Endodermal cell (in vitro differentiated cells): Measurements from ENCODE around the gene GNPNAT1. TPM values are rescaled to one million over a fixed set of nuclear protein-coding genes. Genes with fewer than 3 reads are reported as not detected.
A peak's percentile ranks its signal among the peaks of the same experiment; 100 is the strongest.

ENCODE experiments used
- DNase-seq: peaks from one replicate; pipeline ENCODE4 v3.0.0-alpha.2; 2017
- H3K27ac ChIP-seq: 2 replicates; pipeline ENCODE4 v1.5.1; 2013; ENCODE audit warnings: mild to moderate bottlenecking, low read depth, low read length, moderate library complexity
- H3K27me3 ChIP-seq: 2 replicates; pipeline ENCODE4 v1.6.1; 2013; ENCODE audit warnings: mild to moderate bottlenecking, low read length, moderate library complexity; ENCODE audit not compliant: insufficient read depth, control insufficient read depth, poor library complexity, severe bottlenecking
- H3K36me3 ChIP-seq: 2 replicates; pipeline ENCODE4 v1.7.0; 2013; ENCODE audit warnings: mild to moderate bottlenecking, low read length, moderate library complexity; ENCODE audit not compliant: control insufficient read depth, insufficient read depth
- H3K4me1 ChIP-seq: one replicate; pipeline ENCODE4 v1.7.0; 2013; ENCODE audit warnings: low read length; ENCODE audit not compliant: control insufficient read depth, insufficient read depth
- H3K4me3 ChIP-seq: 2 replicates; pipeline ENCODE4 v1.5.1; 2013; ENCODE audit warnings: mild to moderate bottlenecking, low read length, moderate library complexity
- H3K9ac ChIP-seq: 2 replicates; pipeline ENCODE4 v1.6.1; 2013; ENCODE audit warnings: mild to moderate bottlenecking, low read length, moderate library complexity; ENCODE audit not compliant: poor library complexity, severe bottlenecking; ENCODE audit errors: extremely low read depth
- H3K9me3 ChIP-seq: 2 replicates; pipeline ENCODE4 v1.6.1; 2013; ENCODE audit warnings: mild to moderate bottlenecking, low read length, moderate library complexity; ENCODE audit not compliant: control insufficient read depth
- H3K27ac Mint-ChIP-seq: 2 replicates; pipeline ENCODE4 v1.8.0; 2020; ENCODE audit warnings: mixed read lengths
- H3K27me3 Mint-ChIP-seq: 2 replicates; pipeline ENCODE4 v1.8.0; 2021; ENCODE audit warnings: mild to moderate bottlenecking, mixed read lengths; ENCODE audit not compliant: insufficient read depth
- H3K36me3 Mint-ChIP-seq: 2 replicates; pipeline ENCODE4 v1.8.0; 2020; ENCODE audit warnings: low read depth, mixed read lengths
- H3K4me1 Mint-ChIP-seq: 2 replicates; pipeline ENCODE4 v1.8.0; 2020; ENCODE audit warnings: mixed read lengths
- H3K4me3 Mint-ChIP-seq: 2 replicates; pipeline ENCODE4 v1.8.0; 2020; ENCODE audit warnings: mild to moderate bottlenecking, moderate library complexity, mixed read lengths
- H3K9me3 Mint-ChIP-seq: 2 replicates; pipeline ENCODE4 v1.8.0; 2020; ENCODE audit warnings: mild to moderate bottlenecking, mixed read lengths
- CTCF ChIP-seq: fragments of 200-600 bp; sonication (generic); conservative IDR thresholded peaks from 2 replicates; pipeline ENCODE4 v1.5.0; 2021; ENCODE audit warnings: antibody characterized with exemption, mild to moderate bottlenecking
- WGBS, 2 experiments: methylation state at CpG; one replicate each; pipeline versions ENCODE4 v1.1.5 to v1.1.7; 2013; ENCODE audit warnings: missing lambda C conversion rate in 2 of 2, mixed read lengths in 1 of 2; ENCODE audit not compliant: insufficient coverage in 1 of 2, insufficient read length in 1 of 2; 5-methylcytosine and 5-hydroxymethylcytosine counted together
- total RNA-seq, 2 donors: library from RNA; stranded (reverse); fragmentation: NEBNext Ultra II Directional in 1 of 2; extraction: Animal tissue kit (Norgen Biotek cat#: 25700) in 1 of 2; gene quantifications; 2 replicates in 1 of 2; 3 replicates in 1 of 2; pipeline ENCODE4 v1.2.1, GENCODE V29; 2021

The GNPNAT1 gene
- total RNA-seq, 2 donors from 2014 or later = 68.4 to 78.2 TPM

GRCh38 chr14:52836063-52836462, 44.7 kb upstream of the GNPNAT1 start:
- Histone ChIP-seq H3K4me1 (peaks cover 26% of the 10 kb centered on the region), H3K4me3 (no peak overlapping the region), H3K9ac (no peak overlapping the region), H3K27me3 (no peaks in the 10 kb centered on the region), H3K36me3 (no peaks in the 10 kb centered on the region), H3K27ac (no peak overlapping the region), H3K9me3 (no peaks in the 10 kb centered on the region)
- no peak for DNase-seq
- Mint-ChIP-seq H3K36me3 (no peaks in the 10 kb centered on the region), H3K4me1 (peaks cover 45% of the 10 kb centered on the region), H3K27me3 (no peaks in the 10 kb centered on the region), H3K27ac (no peak overlapping the region), H3K4me3 (no peak overlapping the region), H3K9me3 (peaks cover 3% of the 10 kb centered on the region)
- 93 to 97% methylated on average over 9 of the region's 9 CpGs for WGBS, 2 experiments
- no peak for TF ChIP-seq CTCF

- peaks cover 24% of the 10 kb centered on the region for H3K4me1 ChIP-seq
- Mint-ChIP-seq H3K9me3 (peaks cover 3% of the 10 kb centered on the region), H3K27ac (peak overlapping the region; percentile 95), H3K4me1 (peaks cover 46% of the 10 kb centered on the region), H3K4me3 (peak overlapping the region; percentile 41), H3K27me3 (no peaks in the 10 kb centered on the region), H3K36me3 (no peaks in the 10 kb centered on the region)
- no peaks in the 10 kb centered on the region for H3K9me3 ChIP-seq
- no peak overlapping the region for H3K4me3 ChIP-seq
- H3K9ac ChIP-seq = no peak overlapping the region
- DNase-seq = peak; percentile 71
- no peaks in the 10 kb centered on the region for H3K27me3 ChIP-seq
- no peak overlapping the region for H3K27ac ChIP-seq
- peak; percentile 25 for TF ChIP-seq CTCF
- WGBS, 2 experiments = 72 to 81% methylated on average over 9 to 11 of the region's 12 CpGs
- H3K36me3 ChIP-seq = no peaks in the 10 kb centered on the region
These were observed 43.9 kb upstream of the GNPNAT1 start for GRCh38 chr14:52835122-52835903.

- Histone ChIP-seq H3K4me1 (peaks cover 28% of the 10 kb centered on the region), H3K27me3 (no peaks in the 10 kb centered on the region), H3K4me3 (no peak overlapping the region), H3K9me3 (no peaks in the 10 kb centered on the region), H3K36me3 (no peaks in the 10 kb centered on the region), H3K27ac (no peak overlapping the region), H3K9ac (no peak overlapping the region)
- no peak for DNase-seq
- peak overlapping the region; percentile 48 for H3K27ac Mint-ChIP-seq
- WGBS, 2 experiments = 86 to 100% methylated on average over 1 of the region's 1 CpG
- TF ChIP-seq CTCF = no peak
- H3K27me3 Mint-ChIP-seq = no peaks in the 10 kb centered on the region
- peaks cover 50% of the 10 kb centered on the region for H3K4me1 Mint-ChIP-seq
- no peaks in the 10 kb centered on the region for H3K9me3 Mint-ChIP-seq
- no peak overlapping the region for H3K4me3 Mint-ChIP-seq
- H3K36me3 Mint-ChIP-seq = no peaks in the 10 kb centered on the region
These were observed 43.0 kb upstream of the GNPNAT1 start for GRCh38 chr14:52834440-52834842.
